ENCODE measurements around the gene TSNAX.

GRCh38 chr1:231527586-231528171 is 790 bp upstream of the TSNAX start:
- TF ChIP-seq CTCF (conservative IDR thresholded peaks at IDR 0.05) (no peak), ZFX (IDR thresholded peaks at IDR 0.05) (no peak)
